Right atrium auricular region (tissue), 2 donors: ENCODE results near the gene FAM222A. TPM values are rescaled to one million over a fixed set of nuclear protein-coding genes. Genes with fewer than 3 reads are reported as not detected.
A peak's percentile ranks its signal among the peaks of the same experiment; 100 is the strongest.

ENCODE experiments used
- DNase-seq: peaks from one replicate; pipeline ENCODE4 v3.0.0-alpha.2; 2019; ENCODE audit warnings: low spot score
- H3K27ac ChIP-seq, 2 donors: fragments of 200-600 bp; sonication (generic); 1 replicate in 1 of 2; 2 replicates in 1 of 2; pipeline ENCODE4 v1.5.1; 2016 to 2019
- H3K27me3 ChIP-seq, 2 donors: fragments of 200-600 bp; sonication (generic); one replicate each; pipeline versions ENCODE4 v1.5.1 to v1.6.0; 2017 to 2019
- H3K36me3 ChIP-seq: fragments of 200-600 bp; sonication (generic); one replicate; pipeline ENCODE4 v1.5.1; 2016
- H3K4me1 ChIP-seq, 2 donors: fragments of 200-600 bp; sonication (generic); one replicate each; pipeline versions ENCODE4 v1.5.1 to v1.6.0; 2017 to 2019
- H3K4me3 ChIP-seq, 2 donors: fragments of 200-600 bp; sonication (generic); 1 replicate in 1 of 2; 2 replicates in 1 of 2; pipeline ENCODE4 v1.5.1; 2017 to 2019; ENCODE audit warnings: mild to moderate bottlenecking in 1 of 2, moderate library complexity in 1 of 2
- H3K9me3 ChIP-seq, 2 donors: fragments of 200-600 bp; sonication (generic); one replicate each; pipeline ENCODE4 v1.5.1; 2019
- CTCF ChIP-seq, 2 donors: fragments of 200-600 bp; sonication (generic); IDR thresholded peaks; one replicate each; pipeline ENCODE4 v1.5.1; 2019; ENCODE audit warnings: antibody characterized with exemption in 2 of 2
- total RNA-seq, 2 donors: library from RNA; depleted of rRNA; stranded (reverse); fragments of >200 nt; gene quantifications; one replicate each; pipeline ENCODE4 v1.1.0, GENCODE V29; 2016

The FAM222A gene
- total RNA-seq, 2 donors from 2014 or later = 23.6 to 32.4 TPM

- DNase-seq = no peak
- no peak overlapping the region for H3K4me3 ChIP-seq
These were observed 59.1 kb downstream of the FAM222A start for GRCh38 chr12:109772622-109773321.

GRCh38 chr12:109773384-109774011 is 59.9 kb downstream of the FAM222A start:
- H3K36me3 ChIP-seq = no peaks in the 10 kb centered on the region
- H3K9me3 ChIP-seq = no peaks in the 10 kb centered on the region
- no peak for TF ChIP-seq CTCF (IDR thresholded peaks at IDR 0.05)
- H3K4me3 ChIP-seq = no peak overlapping the region
- DNase-seq = no peak
- no peak overlapping the region for H3K27ac ChIP-seq
- H3K27me3 ChIP-seq = no peaks in the 10 kb centered on the region
- H3K4me1 ChIP-seq = peaks cover 0 to 23% of the 10 kb centered on the region in 2 donors

More at GRCh38 chr12:109772622-109773321, 59.1 kb downstream of the FAM222A start:
- peaks cover 0 to 23% of the 10 kb centered on the region in 2 donors for H3K4me1 ChIP-seq
- H3K27me3 ChIP-seq = no peaks in the 10 kb centered on the region
- no peaks in the 10 kb centered on the region for H3K9me3 ChIP-seq
- no peak for TF ChIP-seq CTCF (IDR thresholded peaks at IDR 0.05)
- H3K27ac ChIP-seq = no peak overlapping the region
- H3K36me3 ChIP-seq = no peaks in the 10 kb centered on the region

GRCh38 chr12:109775172-109775881 is 61.7 kb downstream of the FAM222A start:
- peak; percentile 75 to 91 for TF ChIP-seq CTCF (IDR thresholded peaks at IDR 0.05)
- Histone ChIP-seq H3K9me3 (peaks cover 0 to 8% of the 10 kb centered on the region in 2 donors), H3K27me3 (no peaks in the 10 kb centered on the region), H3K27ac (no peak overlapping the region), H3K4me1 (peaks cover 0 to 23% of the 10 kb centered on the region in 2 donors), H3K36me3 (no peaks in the 10 kb centered on the region), H3K4me3 (no peak overlapping the region)
- peak; percentile 68 for DNase-seq

- no peak for DNase-seq
- Histone ChIP-seq H3K4me3 (no peak overlapping the region), H3K27me3 (no peaks in the 10 kb centered on the region), H3K9me3 (peaks cover 0 to 8% of the 10 kb centered on the region in 2 donors), H3K27ac (no peak overlapping the region), H3K4me1 (peaks cover 0 to 23% of the 10 kb centered on the region in 2 donors), H3K36me3 (no peaks in the 10 kb centered on the region)
- TF ChIP-seq CTCF (IDR thresholded peaks at IDR 0.05) = no peak
These were observed 63.0 kb downstream of the FAM222A start for GRCh38 chr12:109776624-109777023.

- no peak for TF ChIP-seq CTCF (IDR thresholded peaks at IDR 0.05)
- H3K4me3 ChIP-seq = no peak overlapping the region
- H3K9me3 ChIP-seq = peaks cover 0 to 8% of the 10 kb centered on the region in 2 donors
- DNase-seq = no peak
- H3K27ac ChIP-seq = no peak overlapping the region
- peaks cover 0 to 23% of the 10 kb centered on the region in 2 donors for H3K4me1 ChIP-seq
- no peaks in the 10 kb centered on the region for H3K27me3 ChIP-seq
- H3K36me3 ChIP-seq = no peaks in the 10 kb centered on the region
These were observed 63.9 kb downstream of the FAM222A start for GRCh38 chr12:109777544-109777943.
